ENCODE measurements around the gene PGM2. TPM values are rescaled to one million over a fixed set of nuclear protein-coding genes. Genes with fewer than 3 reads are reported as not detected.

Gene PGM2
- total RNA-seq, 1 experiment from 2014 or later: 31.0 TPM

DNA sequence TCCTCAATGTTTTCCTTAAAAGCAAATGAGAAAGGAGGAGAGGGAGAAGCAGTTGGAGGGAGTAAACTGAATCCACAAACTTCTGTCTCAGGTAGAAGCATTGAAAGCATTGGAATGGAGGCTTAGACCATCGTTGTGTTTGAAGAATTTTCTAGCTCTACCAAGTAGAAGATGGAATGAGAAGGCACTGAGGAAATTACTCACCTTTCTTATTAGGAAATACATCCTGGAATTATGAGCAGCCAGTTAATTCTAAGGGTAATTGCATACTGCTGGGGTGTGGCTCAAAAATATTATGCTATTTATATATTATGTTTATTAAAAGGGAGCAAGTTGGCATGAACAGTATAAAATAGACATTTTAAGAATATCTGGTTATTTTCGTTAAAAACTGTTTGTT is 12.9 kb downstream of the PGM2 start:
- Histone ChIP-seq H3K4me3 (ENCODE audit: low read depth, low read length, poor library complexity, severe bottlenecking) (no peak overlapping the region), H3K27me3 (replicated peaks; ENCODE audit: insufficient read depth, low read depth, low read length, poor library complexity) (no peaks in the 10 kb centered on the region), H3K36me3 (ENCODE audit: insufficient read depth, low read length, poor library complexity, severe bottlenecking) (peaks cover 19% of the 10 kb centered on the region), H3K4me1 (ENCODE audit: insufficient read depth, low read length, poor library complexity, severe bottlenecking) (peaks cover 18% of the 10 kb centered on the region), H3K9me3 (ENCODE audit: low read depth, low read length, poor library complexity, severe bottlenecking) (no peaks in the 10 kb centered on the region), H3K27ac (ENCODE audit: low read depth, low read length, poor library complexity, severe bottlenecking) (no peak overlapping the region)
- ChIA-PET POLR2A (ENCODE audit: low non-redundant PET) (no interaction called here), CTCF (no interaction called here)
- no peak for TF ChIP-seq EZH2 (IDR thresholded peaks at IDR 0.05; ENCODE audit: borderline replicate concordance, low read depth, low read length, poor library complexity, severe bottlenecking)
- TF ChIP-seq CTCF (conservative IDR thresholded peaks at IDR 0.05; ENCODE audit: low read depth, low read length): no peak
- BruUV-seq (replicated peaks): no TSS peak
- intact Hi-C loops (cut with micrococcal nuclease; ENCODE audit: unreplicated experiment): no loop called here
- DNase-seq (ENCODE audit: low spot score): no peak

- Histone ChIP-seq H3K36me3 (ENCODE audit: insufficient read depth, low read length, poor library complexity, severe bottlenecking) (peaks cover 36% of the 10 kb centered on the region), H3K9me3 (ENCODE audit: low read depth, low read length, poor library complexity, severe bottlenecking) (no peaks in the 10 kb centered on the region), H3K4me1 (ENCODE audit: insufficient read depth, low read length, poor library complexity, severe bottlenecking) (no peaks in the 10 kb centered on the region), H3K4me3 (ENCODE audit: low read depth, low read length, poor library complexity, severe bottlenecking) (no peak overlapping the region), H3K27me3 (replicated peaks; ENCODE audit: insufficient read depth, low read depth, low read length, poor library complexity) (no peaks in the 10 kb centered on the region), H3K27ac (ENCODE audit: low read depth, low read length, poor library complexity, severe bottlenecking) (no peak overlapping the region)
- intact Hi-C loops (cut with micrococcal nuclease; ENCODE audit: unreplicated experiment): no loop called here
- ChIA-PET POLR2A (ENCODE audit: low non-redundant PET) (no interaction called here), CTCF (no interaction called here)
- no peak for DNase-seq (ENCODE audit: low spot score)
- TF ChIP-seq EZH2 (IDR thresholded peaks at IDR 0.05; ENCODE audit: borderline replicate concordance, low read depth, low read length, poor library complexity, severe bottlenecking) (no peak), CTCF (conservative IDR thresholded peaks at IDR 0.05; ENCODE audit: low read depth, low read length) (no peak)
- BruUV-seq (replicated peaks): no TSS peak
These were observed 17.7 kb downstream of the PGM2 start for GRCh38 chr4:37844204-37844603.

GRCh38 chr4:37845201-37845600 is 18.7 kb downstream of the PGM2 start:
- Histone ChIP-seq H3K27me3 (replicated peaks; ENCODE audit: insufficient read depth, low read depth, low read length, poor library complexity) (no peaks in the 10 kb centered on the region), H3K4me3 (ENCODE audit: low read depth, low read length, poor library complexity, severe bottlenecking) (no peak overlapping the region), H3K27ac (ENCODE audit: low read depth, low read length, poor library complexity, severe bottlenecking) (no peak overlapping the region), H3K4me1 (ENCODE audit: insufficient read depth, low read length, poor library complexity, severe bottlenecking) (no peaks in the 10 kb centered on the region), H3K9me3 (ENCODE audit: low read depth, low read length, poor library complexity, severe bottlenecking) (no peaks in the 10 kb centered on the region), H3K36me3 (ENCODE audit: insufficient read depth, low read length, poor library complexity, severe bottlenecking) (peaks cover 36% of the 10 kb centered on the region)
- TF ChIP-seq EZH2 (IDR thresholded peaks at IDR 0.05; ENCODE audit: borderline replicate concordance, low read depth, low read length, poor library complexity, severe bottlenecking) (no peak), CTCF (conservative IDR thresholded peaks at IDR 0.05; ENCODE audit: low read depth, low read length) (no peak)
- DNase-seq (ENCODE audit: low spot score): no peak
- no TSS peak for BruUV-seq (replicated peaks)
- ChIA-PET POLR2A (ENCODE audit: low non-redundant PET) (interaction anchor here (0.7 kb wide), 1 partner anchor 31 kb away, joined by 16 read pairs; no protein-coding TSS in a partner anchor), CTCF (no interaction called here)
- intact Hi-C loops (cut with micrococcal nuclease; ENCODE audit: unreplicated experiment): no loop called here

Measured in A673 (cell line).